ENCODE measurements around the gene IFNA10. TPM values are rescaled to one million over a fixed set of nuclear protein-coding genes. Genes with fewer than 3 reads are reported as not detected.
"Not testable (repeated sequence)": the region's sequence is repeated elsewhere in the genome, so short reads cannot be mapped to it uniquely, and the experiment has no call there.

The IFNA10 gene
- not detected for polyA plus RNA-seq (ENCODE audit: insufficient read length in 3 of 3)

DNA sequence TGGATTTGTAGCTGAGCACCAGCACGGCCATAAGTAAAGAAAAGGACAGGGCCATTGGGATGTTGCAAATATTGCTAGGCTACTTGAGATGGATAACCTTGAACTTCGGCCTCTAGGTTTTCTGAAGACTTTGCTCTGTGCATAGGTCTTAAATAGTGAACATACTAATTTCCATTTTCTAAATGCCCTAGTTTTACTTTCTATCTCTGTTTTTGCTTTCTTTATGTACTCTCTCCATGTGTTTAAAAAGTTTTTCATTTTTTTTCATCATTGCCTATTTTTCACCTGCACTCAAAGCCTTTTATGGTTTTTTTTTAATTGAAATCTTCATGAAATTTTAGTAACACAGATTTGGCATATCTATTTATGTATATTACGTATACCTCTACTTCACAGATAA lies at the start of gene IFNA10:
IFNA10 (minus strand) TSS at position 101 of the 400 bp plus-strand sequence; CDS start at position 55, 46 bp downstream.
- not testable (repeated sequence) for DNase-seq (ENCODE audit: low read depth in 3 of 3, low spot score in 2 of 3)

- no peak for DNase-seq (ENCODE audit: low read depth in 3 of 3, low spot score in 2 of 3)
These were observed 48.7 kb upstream of the IFNA10 start for GRCh38 chr9:21255538-21256212.

GRCh38 chr9:21252721-21253547 lies 46.0 kb upstream of the IFNA10 start:
- peak in 1 of 3 donors; percentile 3 for DNase-seq (ENCODE audit: low read depth in 3 of 3, low spot score in 2 of 3)

DNA sequence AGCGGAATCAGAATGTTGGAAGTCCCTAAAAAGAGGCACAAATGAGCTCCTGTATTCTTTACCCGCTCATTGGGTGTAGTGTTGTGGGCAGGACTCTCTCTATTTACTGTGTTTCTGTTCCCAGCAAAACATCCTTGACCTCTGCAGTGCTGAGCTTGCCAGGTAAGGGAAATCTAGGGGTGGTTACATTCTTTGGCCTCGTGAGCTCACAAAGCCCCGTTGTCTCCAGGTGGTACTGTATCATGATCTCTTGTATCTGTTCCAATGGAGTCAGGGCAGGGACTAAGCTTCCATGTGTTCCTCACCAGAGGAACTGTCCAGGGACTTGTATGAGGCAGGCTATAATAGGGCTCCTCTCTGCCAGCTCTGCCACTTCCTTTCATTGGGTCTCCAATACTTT lies 44.7 kb upstream of the IFNA10 start:
- DNase-seq (ENCODE audit: low read depth in 3 of 3, low spot score in 2 of 3) = no peak

- no peak for DNase-seq (ENCODE audit: low read depth in 3 of 3, low spot score in 2 of 3)
These were observed 44.2 kb upstream of the IFNA10 start for GRCh38 chr9:21251190-21251589.

GRCh38 chr9:21244836-21245235 lies 37.9 kb upstream of the IFNA10 start:
- no peak for DNase-seq (ENCODE audit: low read depth in 3 of 3, low spot score in 2 of 3)

DNA sequence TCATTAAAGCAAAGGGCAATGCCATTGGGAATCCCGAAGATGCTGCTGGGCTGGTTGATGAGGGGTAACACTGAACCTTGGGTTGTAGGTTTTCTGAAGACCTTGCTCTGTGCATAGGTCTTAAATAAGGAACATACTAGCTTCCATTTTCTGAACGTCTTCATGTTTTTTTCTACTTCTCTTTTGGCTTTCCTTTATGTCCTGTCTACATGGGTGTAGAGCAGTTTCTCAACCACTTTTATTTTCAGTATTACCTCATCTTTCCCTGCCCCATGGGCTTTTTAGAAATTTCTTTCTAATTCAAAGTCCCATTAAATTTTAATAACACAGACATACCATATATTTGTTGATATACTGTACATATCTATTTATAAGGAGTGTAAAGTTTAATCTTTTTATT lies 33.0 kb upstream of the IFNA10 start, which contains the start of gene IFNA14:
IFNA14 (minus strand) TSS at position 95 of the 400 bp plus-strand sequence; CDS start at position 25, 70 bp downstream.
- DNase-seq (ENCODE audit: low read depth in 3 of 3, low spot score in 2 of 3) = no peak

DNA sequence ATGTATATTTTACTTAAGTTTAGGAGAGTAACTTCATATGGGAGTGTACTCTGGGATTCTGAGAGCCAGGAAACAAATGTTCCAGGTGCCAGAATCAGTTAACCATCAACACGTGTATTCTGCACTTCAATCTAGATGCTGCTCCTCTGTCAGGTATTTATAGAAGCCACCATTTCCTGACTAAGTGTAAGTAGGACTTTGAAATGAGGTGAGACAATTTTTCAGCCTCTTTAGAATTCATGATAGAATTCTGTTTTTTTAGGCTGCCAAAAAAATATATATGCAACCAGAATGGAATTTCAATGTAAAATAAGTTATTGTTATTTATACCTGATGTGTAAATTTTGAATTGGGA lies 29.4 kb upstream of the IFNA10 start:
- DNase-seq (ENCODE audit: low read depth in 3 of 3, low spot score in 2 of 3) = not testable (repeated sequence)

DNA sequence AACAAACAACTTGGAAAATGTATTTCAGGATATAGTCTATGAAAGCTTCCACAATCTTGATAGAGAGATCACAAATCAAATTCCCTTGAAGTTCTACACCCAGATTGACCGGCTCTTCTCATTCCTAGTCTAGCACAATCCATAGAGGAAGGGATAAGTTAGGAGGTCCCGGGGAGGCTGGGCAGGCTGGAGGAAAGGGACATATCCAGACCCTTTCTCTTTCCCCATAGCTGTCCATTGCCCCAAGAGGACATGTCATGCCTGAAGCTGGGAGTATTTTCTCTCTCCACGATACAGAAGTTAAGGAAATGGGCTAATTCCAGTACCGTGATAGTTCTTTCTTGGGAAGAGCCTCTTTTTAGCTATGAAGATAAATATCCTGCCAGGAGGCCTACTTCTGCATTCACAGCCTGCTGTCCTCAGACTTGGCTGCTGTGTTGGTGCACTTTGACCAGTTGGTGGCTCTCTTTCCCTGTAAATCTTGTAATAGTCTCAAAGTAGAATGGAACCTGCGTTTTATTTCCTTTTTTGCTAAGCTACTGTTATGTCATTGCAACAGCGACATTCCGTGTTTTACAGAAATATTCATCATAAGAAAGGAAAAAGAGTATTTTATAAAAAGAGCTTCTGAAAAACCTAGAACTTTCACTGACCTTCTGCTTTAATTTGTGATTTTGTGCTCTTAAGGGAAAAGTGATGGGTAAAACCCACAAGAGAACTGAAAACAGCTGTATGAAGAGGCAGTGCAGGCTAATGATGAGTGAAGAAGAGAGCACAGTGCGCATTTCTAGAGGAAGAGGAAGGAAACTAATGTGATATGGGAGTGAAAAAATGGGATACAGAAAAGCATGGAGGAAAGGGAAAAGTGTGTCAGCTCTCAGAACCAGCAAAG lies 28.8 kb upstream of the IFNA10 start:
- DNase-seq (ENCODE audit: low read depth in 3 of 3, low spot score in 2 of 3) = peak in 1 of 3 donors; percentile 6

DNA sequence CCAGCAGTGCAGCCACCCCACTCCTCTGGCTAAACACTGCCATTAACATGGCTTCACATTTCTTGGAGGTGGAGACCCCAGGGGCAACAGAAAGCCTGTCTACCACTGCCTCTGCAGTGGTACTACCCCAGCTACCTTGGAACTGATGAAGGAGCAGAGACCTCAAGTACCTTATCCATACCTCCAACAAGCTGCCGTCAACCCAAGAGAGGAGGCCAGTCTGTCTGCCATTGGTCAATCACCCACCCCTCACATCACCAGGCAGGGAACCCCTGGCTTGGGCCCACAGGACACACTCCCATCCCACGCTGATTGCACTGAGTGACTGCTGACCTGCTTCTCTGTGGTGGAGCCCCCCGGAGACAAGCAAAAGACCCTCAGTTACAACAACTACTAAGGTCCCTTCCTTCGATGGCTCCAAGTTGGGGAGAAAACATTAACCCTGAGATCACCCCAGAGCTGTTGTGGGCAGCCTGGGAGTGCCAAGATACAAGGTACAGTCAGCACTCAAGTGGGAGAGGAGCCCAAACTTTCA lies 27.3 kb upstream of the IFNA10 start:
- DNase-seq (ENCODE audit: low read depth in 3 of 3, low spot score in 2 of 3) = no peak

GRCh38 chr9:21233258-21233657 lies 26.3 kb upstream of the IFNA10 start:
- DNase-seq (ENCODE audit: low read depth in 3 of 3, low spot score in 2 of 3) = no peak

DNA sequence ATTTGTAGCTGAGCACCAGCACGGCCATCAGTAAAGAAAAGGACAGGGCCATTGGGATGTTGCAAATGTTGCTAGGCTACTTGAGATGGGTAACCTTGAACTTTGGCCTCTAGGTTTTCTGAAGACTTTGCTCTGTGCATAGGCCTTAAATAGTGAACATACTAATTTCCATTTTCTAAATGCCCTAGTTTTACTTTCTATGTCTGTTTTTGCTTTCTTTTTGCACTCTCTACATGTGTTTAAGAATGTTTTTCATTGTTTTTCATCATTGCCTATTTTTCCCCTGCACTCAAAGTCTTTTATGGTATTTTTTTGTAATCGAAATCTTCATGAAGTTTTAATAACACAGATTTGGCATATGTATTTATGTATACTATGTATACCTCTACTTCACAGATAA lies 21.2 kb upstream of the IFNA10 start, which contains the start of gene IFNA17:
IFNA17 (minus strand) TSS at position 101 of the 400 bp plus-strand sequence; CDS start at position 52, 49 bp downstream.
- no peak for DNase-seq (ENCODE audit: low read depth in 3 of 3, low spot score in 2 of 3)

- DNase-seq (ENCODE audit: low read depth in 3 of 3, low spot score in 2 of 3) = not testable (repeated sequence)
These were observed 10.3 kb upstream of the IFNA10 start, which contains the start of gene IFNA16 for GRCh38 chr9:21217211-21217610. Gene IFNA16 (minus strand): TSS chr9:21217311. CDS start chr9:21217305, 6 bp downstream.

- DNase-seq (ENCODE audit: low read depth in 3 of 3, low spot score in 2 of 3) = not testable (repeated sequence)
These were observed 6.7 kb upstream of the IFNA10 start for GRCh38 chr9:21213411-21214326.

DNA sequence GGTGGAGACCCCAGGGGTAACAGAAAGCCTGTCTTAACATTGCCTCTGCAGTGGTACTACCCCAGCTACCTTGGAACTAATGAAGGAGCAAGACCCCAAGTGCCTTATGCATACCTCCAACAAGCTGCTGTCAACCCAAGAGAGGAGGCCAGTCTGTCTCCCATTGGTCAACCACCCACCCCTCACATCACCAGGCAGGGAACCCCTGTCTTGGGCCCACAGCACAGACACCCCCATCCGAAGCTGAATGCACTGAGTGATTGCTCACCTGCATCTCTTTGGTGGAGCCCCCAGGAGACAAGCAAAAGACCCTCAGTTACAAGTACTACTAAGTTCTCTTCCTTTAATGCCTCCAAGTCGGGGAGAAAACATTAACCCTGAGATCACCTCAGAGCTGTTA lies 5.2 kb upstream of the IFNA10 start:
- DNase-seq (ENCODE audit: low read depth in 3 of 3, low spot score in 2 of 3) = not testable (repeated sequence)

- not testable (repeated sequence) for DNase-seq (ENCODE audit: low read depth in 3 of 3, low spot score in 2 of 3)
These were observed 3.8 kb upstream of the IFNA10 start for GRCh38 chr9:21210782-21211181.

GRCh38 chr9:21210311-21210710 lies 3.4 kb upstream of the IFNA10 start:
- no peak for DNase-seq (ENCODE audit: low read depth in 3 of 3, low spot score in 2 of 3)

- DNase-seq (ENCODE audit: low read depth in 3 of 3, low spot score in 2 of 3) = no peak
These were observed 1.7 kb downstream of the IFNA10 start for GRCh38 chr9:21205204-21205603.

GRCh38 chr9:21202105-21202504 lies 4.8 kb downstream of the IFNA10 start, which contains the start of gene IFNA7:
Gene IFNA7 (minus strand): TSS chr9:21202205. CDS start chr9:21202165, 40 bp downstream.
- not testable (repeated sequence) for DNase-seq (ENCODE audit: low read depth in 3 of 3, low spot score in 2 of 3)
